ENCODE data around the gene ABLIM3. TPM values are rescaled to one million over a fixed set of nuclear protein-coding genes. Genes with fewer than 3 reads are reported as not detected.

Gene ABLIM3
- polyA plus RNA-seq, 1 donor (not counting 4 experiments of a cell fraction or from before 2014, with no cell fraction given): 7.9 TPM

GRCh38 chr5:149157330-149157729 is 16.0 kb downstream of the ABLIM3 start:
- Histone ChIP-seq H3K27me3 (ENCODE audit: control insufficient read depth, extremely low read depth, insufficient read depth, low read length) (no peaks in the 10 kb centered on the region), H3K27ac (ENCODE audit: control insufficient read depth, insufficient read depth, low read length) (no peak overlapping the region), H3K4me2 (ENCODE audit: control insufficient read depth, extremely low read depth, insufficient read depth, low read depth, low read length) (no peak overlapping the region), H3K9me3 (ENCODE audit: control insufficient read depth, low read depth, low read length) (no peaks in the 10 kb centered on the region), H3K36me3 (ENCODE audit: control insufficient read depth in 2 of 2, extremely low read depth in 1 of 2, insufficient read depth in 2 of 2, low read length in 2 of 2) (no peaks in the 10 kb centered on the region), H3K4me3 (ENCODE audit: control insufficient read depth in 2 of 3, extremely low read depth in 1 of 3, insufficient read depth in 2 of 3, low read depth in 1 of 3, low read length in 3 of 3) (no peak overlapping the region), H3K4me1 (ENCODE audit: control insufficient read depth, extremely low read depth, insufficient read depth, low read length) (peaks cover 11% of the 10 kb centered on the region), H4K20me1 (ENCODE audit: control insufficient read depth, extremely low read depth, insufficient read depth, low read length) (no peaks in the 10 kb centered on the region), H3K9ac (ENCODE audit: control insufficient read depth, extremely low read depth, insufficient read depth, low read length) (no peak overlapping the region), H2AFZ (ENCODE audit: control insufficient read depth, low read length) (no peak overlapping the region), H3K79me2 (ENCODE audit: control insufficient read depth, insufficient read depth, low read length) (no peaks in the 10 kb centered on the region), H3K9me1 (ENCODE audit: control insufficient read depth, extremely low read depth, insufficient read depth, low read length) (no peaks in the 10 kb centered on the region)
- dilution Hi-C loops (cut with MboI; ENCODE audit: extremely low pct_ligation_motif_present, low sequenced_read_pairs): no loop called here
- TF ChIP-seq EZH2 (IDR thresholded peaks at IDR 0.05; ENCODE audit: low read length): no peak
- TF ChIP-seq, protein P1, sequence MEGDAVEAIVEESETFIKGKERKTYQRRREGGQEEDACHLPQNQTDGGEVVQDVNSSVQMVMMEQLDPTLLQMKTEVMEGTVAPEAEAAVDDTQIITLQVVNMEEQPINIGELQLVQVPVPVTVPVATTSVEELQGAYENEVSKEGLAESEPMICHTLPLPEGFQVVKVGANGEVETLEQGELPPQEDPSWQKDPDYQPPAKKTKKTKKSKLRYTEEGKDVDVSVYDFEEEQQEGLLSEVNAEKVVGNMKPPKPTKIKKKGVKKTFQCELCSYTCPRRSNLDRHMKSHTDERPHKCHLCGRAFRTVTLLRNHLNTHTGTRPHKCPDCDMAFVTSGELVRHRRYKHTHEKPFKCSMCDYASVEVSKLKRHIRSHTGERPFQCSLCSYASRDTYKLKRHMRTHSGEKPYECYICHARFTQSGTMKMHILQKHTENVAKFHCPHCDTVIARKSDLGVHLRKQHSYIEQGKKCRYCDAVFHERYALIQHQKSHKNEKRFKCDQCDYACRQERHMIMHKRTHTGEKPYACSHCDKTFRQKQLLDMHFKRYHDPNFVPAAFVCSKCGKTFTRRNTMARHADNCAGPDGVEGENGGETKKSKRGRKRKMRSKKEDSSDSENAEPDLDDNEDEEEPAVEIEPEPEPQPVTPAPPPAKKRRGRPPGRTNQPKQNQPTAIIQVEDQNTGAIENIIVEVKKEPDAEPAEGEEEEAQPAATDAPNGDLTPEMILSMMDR (optimal IDR thresholded peaks at IDR 0.05 in 1 of 3, IDR thresholded peaks at IDR 0.05 in 1 of 3, conservative IDR thresholded peaks at IDR 0.05 in 1 of 3; ENCODE audit: extremely low read depth in 1 of 3, insufficient read depth in 2 of 3, low read length in 3 of 3): no peak
- no peak for DNase-seq (ENCODE audit: low read depth, low spot score)
- no peak for FAIRE-seq

DNA sequence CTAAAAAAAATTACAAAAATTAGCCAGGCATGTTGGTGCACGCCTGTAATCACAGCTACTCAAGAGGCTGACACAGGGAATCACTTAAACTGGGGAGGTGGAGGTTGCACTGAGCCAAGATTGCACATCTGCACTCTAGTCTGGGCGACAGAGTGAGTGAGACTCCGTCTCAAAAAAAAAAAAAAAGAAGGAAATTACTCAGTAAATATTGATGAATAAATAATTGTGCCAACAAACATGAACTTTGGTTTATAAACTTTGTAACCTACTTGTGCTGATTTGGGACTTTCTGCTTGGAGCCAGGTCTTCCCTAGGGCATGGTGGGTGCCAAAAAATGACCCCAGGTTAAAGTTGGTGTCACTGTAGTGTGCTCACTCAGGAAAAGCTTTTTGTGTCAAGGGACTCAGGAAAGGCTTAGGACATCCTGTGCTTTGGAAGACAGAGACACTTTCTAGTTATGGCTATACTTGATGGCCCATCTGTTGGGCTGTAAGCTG is 19.0 kb downstream of the ABLIM3 start:
- H3K27ac ChIP-seq (ENCODE audit: control insufficient read depth, insufficient read depth, low read length): no peak overlapping the region
- H3K4me1 ChIP-seq (ENCODE audit: control insufficient read depth, extremely low read depth, insufficient read depth, low read length): peaks cover 5% of the 10 kb centered on the region
- H3K4me3 ChIP-seq (ENCODE audit: control insufficient read depth in 2 of 3, extremely low read depth in 1 of 3, insufficient read depth in 2 of 3, low read depth in 1 of 3, low read length in 3 of 3): no peak overlapping the region
- DNase-seq (ENCODE audit: low read depth, low spot score) (no peak), FAIRE-seq (no peak)
- H4K20me1 ChIP-seq (ENCODE audit: control insufficient read depth, extremely low read depth, insufficient read depth, low read length): no peaks in the 10 kb centered on the region
- no peaks in the 10 kb centered on the region for H3K27me3 ChIP-seq (ENCODE audit: control insufficient read depth, extremely low read depth, insufficient read depth, low read length)
- no peak overlapping the region for H2AFZ ChIP-seq (ENCODE audit: control insufficient read depth, low read length)
- H3K9me3 ChIP-seq (ENCODE audit: control insufficient read depth, low read depth, low read length): no peaks in the 10 kb centered on the region
- TF ChIP-seq EZH2 (IDR thresholded peaks at IDR 0.05; ENCODE audit: low read length): no peak
- TF ChIP-seq, protein P1 (optimal IDR thresholded peaks at IDR 0.05 in 1 of 3, IDR thresholded peaks at IDR 0.05 in 1 of 3, conservative IDR thresholded peaks at IDR 0.05 in 1 of 3; ENCODE audit: extremely low read depth in 1 of 3, insufficient read depth in 2 of 3, low read length in 3 of 3): no peak
- no peak overlapping the region for H3K4me2 ChIP-seq (ENCODE audit: control insufficient read depth, extremely low read depth, insufficient read depth, low read depth, low read length)
- dilution Hi-C loops (cut with MboI; ENCODE audit: extremely low pct_ligation_motif_present, low sequenced_read_pairs): no loop called here
- H3K9ac ChIP-seq (ENCODE audit: control insufficient read depth, extremely low read depth, insufficient read depth, low read length): no peak overlapping the region
- H3K79me2 ChIP-seq (ENCODE audit: control insufficient read depth, insufficient read depth, low read length): no peaks in the 10 kb centered on the region
- H3K9me1 ChIP-seq (ENCODE audit: control insufficient read depth, extremely low read depth, insufficient read depth, low read length): no peaks in the 10 kb centered on the region
- no peaks in the 10 kb centered on the region for H3K36me3 ChIP-seq (ENCODE audit: control insufficient read depth in 2 of 2, extremely low read depth in 1 of 2, insufficient read depth in 2 of 2, low read length in 2 of 2)
